ENCODE measurements around the gene STOM.

Gene STOM

DNA sequence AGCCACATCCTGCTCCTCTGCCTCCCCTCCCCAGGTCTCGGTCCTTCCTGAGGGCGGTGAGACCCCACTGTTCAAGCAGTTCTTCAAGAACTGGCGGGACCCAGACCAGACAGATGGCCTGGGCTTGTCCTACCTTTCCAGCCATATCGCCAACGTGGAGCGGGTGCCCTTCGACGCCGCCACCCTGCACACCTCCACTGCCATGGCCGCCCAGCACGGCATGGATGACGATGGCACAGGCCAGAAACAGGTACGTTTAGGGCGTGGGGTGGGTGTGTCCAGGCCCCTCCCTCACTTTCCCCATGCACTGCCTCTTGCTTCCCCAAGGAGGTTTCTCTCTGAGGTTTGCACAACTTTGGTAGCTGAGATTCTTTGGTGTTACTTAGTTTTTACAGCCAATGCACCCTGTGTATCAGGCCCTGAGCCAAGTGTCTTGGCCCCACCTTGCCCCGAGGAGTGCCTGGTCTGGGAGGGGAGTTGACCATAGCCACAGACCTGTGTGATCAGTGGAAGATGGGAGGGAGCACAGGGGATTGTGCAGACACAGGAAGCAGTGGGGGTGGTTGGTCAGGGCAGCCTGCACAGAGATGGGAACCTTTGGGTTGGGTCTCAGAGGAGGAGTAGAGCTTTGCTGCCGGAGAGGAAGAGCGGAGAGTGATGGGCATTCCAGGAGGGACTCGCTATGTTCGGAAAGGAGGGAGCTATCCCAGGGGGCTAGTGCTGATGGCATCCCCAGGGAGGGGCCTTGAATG, 51.2 kb downstream of the STOM start:
- DNase-seq: no peak

DNA sequence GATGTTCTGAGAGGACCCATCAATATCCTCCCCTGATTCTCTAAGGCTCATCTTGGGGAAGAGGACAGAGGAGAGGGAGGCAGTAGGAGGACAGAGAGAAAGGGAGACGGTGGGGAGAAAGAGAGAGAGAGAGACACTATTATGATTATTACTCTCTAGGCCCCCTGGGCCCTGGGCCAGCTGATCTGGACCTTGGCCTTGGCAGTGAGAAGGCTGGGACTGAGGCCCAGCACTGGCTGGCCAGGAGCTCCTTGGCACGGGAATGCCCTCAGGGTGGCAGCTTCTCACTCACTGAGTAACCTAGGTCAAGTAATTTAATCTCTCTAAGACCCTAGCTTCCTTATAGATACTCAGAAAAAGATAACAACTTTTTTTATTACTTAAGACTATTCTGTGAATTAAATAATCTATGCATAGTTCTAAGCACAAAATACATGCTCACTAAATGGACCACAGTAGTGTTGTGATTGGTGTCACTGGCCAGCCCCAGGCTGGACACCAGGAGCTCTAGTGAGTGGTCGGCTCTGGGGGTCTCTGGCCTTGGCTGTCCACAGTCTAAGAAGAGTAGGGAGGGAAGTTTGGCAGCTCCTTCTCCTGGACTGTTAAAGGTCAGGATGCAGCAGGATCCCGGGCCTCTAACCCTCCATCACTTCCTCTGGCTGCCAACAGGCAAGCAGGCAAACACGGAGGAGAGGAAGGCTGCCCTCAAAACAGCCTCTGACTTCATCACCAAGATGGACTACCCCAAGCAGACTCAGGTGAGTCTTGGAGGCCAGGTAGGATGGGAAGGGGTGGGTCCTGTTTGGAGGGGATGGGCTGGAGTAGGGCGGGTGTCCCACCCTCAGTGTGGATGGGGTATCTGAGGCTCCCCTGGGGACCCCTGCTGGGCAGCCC, 52.1 kb downstream of the STOM start:
- DNase-seq: no peak

DNA sequence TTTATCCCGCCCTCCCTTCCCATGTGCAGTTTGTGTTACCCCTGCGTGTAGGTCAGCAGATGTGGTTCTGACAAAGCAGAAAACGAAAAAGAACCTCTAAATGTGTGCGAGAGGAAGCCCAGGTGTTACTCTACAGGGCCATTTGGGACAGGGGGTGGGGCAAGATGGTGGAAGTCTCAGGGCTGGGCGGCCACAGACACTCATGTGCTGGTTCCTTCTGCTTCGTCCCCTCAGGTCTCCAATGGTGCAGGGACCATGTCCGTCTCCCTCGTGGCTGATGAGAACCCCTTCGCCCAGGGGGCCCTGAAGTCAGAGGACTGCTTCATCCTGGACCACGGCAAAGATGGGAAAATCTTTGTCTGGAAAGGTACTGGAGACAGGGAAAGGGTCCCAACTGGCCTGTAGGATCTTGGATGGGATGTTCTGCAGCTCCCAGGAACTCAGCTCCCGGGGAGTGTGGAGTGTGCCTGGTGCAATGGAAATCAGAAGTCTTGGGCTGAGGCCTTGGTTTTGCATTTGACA, 53.1 kb downstream of the STOM start:
- DNase-seq: no peak

DNA sequence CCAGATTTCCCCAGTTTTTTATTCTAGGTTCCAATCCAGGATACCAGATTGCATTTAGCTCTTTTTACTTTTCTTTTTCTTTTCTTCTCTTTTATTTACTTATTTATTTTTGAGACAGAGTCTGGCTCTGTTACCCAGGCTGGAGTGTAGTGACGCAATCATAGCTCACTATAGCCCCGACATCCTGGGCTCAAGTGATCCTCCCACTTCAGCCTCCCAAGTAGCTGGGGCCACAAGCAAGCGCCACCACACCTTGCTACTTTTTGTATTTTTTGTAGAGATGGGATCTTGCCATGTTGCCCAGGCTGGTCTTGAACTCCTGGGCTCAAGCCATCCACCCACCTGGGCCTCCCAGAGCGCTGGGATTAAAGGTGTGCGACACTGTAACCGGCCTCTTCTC, 53.7 kb downstream of the STOM start:
- DNase-seq: no peak

DNA sequence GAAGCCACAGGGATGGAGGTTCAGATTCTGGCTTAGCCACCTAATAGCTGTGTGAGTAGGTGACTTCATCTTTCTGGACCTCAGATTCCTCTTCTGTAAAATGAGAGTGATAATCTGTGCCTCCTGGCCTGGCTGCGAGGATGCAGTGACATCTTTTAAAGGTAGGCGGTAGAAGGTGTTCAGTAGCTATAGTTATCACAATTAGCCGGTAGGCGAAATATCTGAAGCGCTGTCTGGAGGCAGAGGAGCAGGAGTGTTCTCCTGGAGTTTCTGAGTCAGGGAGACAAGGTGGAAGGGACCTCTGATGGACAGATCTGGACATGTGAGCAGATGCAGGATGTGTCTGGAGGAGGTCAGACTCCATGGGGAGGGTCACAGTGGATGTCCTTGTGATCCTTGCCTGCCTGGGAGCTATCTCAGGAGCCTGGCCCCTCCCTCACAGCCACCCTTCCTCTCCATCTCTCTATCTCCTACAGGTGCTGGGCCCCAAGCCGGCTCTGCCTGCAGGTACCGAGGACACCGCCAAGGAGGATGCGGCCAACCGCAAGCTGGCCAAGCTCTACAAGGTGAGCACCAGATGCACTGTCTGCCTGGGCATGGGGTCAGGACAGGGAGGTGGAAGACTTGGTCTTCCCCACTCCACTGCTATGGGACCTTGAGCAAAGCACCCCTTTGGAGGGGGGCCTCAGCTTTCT, 56.4 kb downstream of the STOM start:
- no peak for DNase-seq

DNA sequence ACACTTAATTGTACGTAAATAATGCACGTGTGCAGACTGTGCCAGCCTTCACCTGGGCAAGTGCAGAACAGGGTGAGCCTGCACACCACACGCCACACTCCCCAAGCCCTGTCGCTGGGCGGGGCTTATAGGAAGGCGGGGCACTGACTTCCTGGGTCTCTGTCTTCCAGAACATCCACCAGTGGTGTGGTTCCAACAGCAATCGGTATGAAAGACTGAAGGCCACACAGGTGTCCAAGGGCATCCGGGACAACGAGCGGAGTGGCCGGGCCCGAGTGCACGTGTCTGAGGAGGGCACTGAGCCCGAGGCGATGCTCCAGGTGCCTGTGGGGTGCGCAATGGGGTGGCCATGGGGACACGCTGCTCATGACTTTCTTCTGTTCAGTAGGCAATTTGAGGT, 57.9 kb downstream of the STOM start:
- DNase-seq: no peak

DNA sequence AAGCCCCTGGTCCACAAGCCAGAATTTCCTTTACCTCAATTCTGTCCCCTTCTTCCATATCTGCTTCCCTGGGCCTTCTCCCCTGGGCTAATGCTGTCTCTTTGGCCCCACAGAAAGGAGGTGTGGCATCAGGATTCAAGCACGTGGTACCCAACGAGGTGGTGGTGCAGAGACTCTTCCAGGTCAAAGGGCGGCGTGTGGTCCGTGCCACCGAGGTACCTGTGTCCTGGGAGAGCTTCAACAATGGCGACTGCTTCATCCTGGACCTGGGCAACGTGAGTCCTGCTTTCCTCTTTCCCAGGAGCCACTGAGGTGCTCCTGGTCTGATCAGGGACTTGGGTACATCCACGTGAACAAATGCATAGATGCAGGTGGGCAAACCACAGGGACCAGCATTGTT, 59.5 kb downstream of the STOM start:
- no peak for DNase-seq

DNA sequence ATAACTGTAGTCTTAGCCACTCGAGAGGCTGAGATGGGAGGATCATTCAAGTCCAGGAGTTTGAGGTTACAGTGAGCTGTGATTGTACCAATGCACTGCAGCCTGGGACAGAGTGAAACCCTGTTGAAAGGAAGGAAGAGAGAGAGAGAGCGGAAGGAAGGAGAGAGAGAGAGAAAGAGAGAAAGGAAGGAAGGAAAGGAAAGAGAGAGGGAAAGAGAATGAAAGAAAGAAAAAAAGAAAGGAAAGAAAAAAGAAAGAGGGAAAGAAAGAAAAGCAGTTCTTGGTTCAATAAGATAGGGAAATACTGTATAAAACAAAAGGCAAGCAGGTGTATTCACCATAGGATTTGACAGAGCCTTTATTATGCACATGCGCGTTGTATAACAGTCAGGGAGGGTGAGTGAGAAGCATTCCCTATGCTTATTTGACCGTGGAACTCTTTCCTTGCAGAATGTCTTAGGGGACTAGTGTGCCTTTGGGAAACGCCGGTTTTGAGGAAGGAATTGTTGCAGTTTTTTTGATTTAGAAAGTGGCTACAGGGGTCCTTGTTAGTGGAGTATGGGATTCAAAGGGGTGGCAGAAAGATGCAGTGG, 60.1 kb downstream of the STOM start:
- DNase-seq: no peak

DNA sequence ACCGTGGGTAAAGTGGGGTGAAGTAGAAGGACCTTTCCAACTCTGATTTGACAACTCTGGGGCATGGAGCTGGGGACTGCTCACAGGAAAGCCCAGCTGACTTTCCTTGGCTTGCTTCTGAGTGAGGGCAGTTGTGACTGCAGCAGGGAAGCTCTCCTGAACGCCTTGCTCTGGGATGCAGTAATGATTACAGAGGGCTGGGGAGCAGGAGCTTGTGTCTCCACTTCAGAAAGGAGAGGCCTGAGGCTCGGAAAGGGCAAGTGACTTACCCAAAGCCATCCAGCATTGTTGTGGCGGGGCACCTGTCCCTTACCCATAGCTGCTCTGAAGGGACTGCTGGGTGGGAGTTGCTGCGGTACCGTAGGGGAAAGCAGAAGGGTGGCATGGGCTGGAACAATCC, 60.9 kb downstream of the STOM start:
- DNase-seq: no peak

DNA sequence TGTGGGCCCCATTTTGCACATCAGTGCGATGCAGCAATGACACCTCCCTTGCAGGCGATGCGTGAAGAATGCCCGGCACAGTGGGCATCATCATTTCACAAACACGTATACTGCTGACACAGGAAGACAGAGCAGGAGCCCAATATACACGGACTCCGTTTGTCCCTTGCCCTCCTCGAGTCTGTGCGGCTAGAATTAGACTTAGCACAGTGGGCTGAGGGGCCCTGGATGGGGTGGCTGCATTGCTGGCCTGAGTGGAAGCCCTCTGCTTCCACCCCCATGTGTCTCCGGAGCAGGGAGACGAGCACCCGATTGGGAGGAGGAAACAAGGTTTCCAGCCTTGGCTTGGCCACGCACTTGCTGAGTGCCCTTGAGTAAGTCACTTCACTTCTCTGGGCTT, 61.3 kb downstream of the STOM start:
- no peak for DNase-seq

DNA sequence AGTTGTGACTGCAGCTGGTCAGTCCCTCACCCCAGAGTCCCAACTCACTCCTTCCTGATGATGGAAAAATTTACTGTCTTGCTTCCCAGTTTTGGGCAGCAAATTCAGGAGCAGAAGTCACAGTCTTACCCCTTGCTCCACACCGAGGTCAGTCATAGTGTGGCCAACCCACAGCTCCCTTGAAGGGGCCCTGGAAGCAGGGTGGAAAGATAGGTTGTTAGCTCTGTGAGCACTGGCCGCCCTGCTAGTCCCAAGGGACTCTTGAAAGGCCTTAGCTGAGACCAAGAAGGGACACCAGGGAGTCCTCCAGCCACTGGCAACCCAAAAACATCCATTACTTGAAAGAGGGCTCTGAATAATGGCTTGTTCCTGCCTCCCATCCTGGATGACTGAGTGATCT, 62.1 kb downstream of the STOM start:
- no peak for DNase-seq

DNA sequence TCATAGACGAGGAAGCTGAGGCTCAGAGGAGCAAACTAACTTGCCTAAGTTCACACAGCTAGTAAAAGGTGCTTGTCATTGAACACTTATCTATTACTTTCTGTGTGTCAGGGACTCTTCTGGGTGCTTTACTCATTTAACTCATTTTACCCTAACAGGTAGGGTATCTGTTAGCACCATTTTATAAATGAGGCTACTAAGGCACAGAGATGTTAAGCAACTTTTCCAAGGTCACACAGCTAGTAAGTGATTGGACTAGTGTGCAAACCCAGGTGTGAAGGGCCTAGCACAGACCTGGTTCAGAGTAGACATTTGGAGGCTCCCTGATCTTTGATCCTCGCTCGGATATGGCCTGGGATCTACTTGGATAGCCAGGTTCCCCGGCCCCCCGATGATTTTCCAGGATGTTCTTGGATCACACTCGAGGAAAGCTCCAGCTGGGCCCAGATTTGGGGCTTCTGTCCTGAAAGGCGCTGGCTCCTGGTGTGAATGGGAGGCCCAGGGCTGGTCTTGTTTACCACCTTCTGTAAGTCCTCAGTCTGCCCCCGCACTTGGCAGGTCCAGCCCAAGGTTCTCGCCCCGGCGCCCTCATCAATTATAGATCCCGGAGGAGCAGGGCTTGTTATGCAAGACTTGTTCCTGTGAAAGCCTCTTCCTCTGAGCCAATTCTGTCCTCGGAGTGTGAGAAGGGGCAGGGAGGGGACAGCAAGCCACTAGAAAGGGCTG, 64.6 kb downstream of the STOM start:
- no peak for DNase-seq

DNA sequence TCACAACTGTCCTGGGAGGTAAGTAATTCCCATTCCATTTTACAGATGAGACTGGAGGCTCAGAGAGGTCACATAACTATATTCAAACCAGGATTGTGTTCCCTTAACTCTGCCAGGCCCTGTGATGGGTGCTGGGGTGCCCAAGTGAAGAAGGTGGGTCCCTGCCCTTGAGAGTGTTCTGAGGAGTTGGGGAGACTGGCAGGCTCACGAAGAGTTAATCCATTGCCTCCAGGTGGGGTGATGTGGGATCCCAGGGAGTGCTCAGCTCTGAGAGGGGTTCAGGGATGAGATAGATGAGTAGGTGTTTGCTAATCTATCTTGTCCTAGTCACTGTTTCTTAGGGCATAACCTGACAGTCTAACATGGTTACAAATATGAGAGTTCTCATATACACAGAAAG, 65.3 kb downstream of the STOM start:
- no peak for DNase-seq

DNA sequence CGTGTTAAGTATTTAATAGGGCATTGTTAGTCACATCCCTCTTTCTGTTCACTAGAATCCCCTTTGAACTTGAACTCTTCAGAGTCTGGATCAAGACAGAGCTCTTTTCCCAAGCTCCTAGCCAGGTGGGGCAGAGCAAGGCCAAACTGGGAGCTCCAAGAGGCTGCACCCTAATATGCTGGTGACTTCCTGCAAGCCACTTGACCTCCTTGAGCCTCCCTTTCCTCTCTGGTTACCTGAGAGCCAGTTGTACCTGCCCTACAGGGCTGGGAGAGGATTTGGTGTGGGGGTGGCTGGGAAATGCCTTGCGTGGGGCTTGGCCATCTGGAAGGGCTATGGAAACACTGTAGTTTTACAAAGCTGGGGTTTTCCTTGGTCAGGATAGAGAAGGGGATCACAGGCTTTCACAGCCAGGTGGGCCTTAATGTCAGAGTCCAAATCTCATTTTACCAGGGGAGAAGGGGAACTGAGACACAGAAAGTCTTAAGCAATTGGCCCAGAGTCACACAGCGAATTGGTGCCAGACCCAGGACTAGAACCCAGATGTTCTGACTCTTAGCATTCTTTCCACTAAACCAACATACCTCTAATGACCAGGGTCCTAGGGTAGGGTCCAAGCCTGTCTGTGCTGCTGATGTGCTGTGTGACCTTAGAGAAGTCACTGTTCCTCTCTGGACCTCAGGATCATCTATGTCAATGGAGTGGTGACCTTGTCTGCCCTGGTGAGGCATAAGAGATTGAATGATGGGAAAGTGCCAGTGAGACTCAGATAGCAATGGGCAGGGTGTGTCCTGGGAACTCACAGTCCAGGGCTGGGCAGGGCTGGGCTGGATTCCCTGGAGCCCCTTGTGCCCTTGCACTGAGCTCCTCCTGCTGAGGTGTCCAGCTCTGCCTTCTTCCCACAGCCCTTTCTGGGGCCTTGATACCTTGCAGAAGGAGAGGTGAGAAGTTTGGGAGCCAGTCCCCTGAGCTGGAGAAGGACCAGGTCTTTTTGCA, 66.3 kb downstream of the STOM start:
- no peak for DNase-seq

DNA sequence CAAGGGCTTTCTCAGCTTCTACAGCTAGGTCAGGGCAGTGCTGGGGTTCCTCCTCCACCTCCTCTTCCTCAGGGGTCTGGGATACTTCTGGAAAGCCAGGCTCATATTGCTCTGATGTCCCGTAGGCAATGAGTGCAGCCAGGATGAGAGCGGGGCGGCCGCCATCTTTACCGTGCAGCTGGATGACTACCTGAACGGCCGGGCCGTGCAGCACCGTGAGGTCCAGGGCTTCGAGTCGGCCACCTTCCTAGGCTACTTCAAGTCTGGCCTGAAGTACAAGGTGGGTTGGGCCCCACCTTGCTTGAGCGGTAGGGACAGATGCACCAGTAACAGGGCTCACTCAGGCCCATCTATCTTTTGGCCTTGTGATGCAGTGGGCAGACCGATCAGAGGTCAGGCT, 67.3 kb downstream of the STOM start:
- DNase-seq: no peak

DNA sequence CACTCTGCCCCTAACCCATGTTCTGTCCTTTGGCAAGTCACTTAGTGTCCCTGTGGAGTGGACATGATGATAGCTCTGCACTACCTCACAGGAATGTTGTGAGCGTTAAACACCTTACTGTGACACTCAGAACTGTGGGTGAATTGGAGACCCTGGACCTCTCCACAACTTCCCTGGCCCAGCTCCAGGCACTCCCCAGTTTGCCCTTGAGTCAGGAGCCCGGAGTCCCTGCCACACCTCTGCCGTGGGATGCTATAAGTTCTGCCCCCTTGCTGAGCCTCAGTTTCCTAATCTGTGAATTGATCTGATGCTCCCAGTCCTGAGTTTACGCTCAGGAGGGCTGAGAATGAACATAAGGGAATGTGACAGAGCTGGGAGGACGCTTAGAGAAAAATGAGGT, 67.7 kb downstream of the STOM start:
- DNase-seq: no peak

DNA sequence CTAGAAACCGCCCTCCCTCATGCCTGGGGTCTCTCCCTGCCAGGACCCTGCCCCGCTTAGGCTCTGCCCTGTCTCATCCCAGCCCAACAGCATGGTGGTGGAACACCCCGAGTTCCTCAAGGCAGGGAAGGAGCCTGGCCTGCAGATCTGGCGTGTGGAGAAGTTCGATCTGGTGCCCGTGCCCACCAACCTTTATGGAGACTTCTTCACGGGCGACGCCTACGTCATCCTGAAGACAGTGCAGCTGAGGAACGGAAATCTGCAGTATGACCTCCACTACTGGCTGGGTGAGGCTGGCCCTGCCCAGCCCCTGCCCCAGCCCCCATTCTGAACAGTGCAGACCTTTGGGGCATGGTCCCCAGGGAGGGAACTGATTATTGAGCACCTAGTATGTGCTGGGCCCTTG, 68.2 kb downstream of the STOM start:
- DNase-seq: no peak

DNA sequence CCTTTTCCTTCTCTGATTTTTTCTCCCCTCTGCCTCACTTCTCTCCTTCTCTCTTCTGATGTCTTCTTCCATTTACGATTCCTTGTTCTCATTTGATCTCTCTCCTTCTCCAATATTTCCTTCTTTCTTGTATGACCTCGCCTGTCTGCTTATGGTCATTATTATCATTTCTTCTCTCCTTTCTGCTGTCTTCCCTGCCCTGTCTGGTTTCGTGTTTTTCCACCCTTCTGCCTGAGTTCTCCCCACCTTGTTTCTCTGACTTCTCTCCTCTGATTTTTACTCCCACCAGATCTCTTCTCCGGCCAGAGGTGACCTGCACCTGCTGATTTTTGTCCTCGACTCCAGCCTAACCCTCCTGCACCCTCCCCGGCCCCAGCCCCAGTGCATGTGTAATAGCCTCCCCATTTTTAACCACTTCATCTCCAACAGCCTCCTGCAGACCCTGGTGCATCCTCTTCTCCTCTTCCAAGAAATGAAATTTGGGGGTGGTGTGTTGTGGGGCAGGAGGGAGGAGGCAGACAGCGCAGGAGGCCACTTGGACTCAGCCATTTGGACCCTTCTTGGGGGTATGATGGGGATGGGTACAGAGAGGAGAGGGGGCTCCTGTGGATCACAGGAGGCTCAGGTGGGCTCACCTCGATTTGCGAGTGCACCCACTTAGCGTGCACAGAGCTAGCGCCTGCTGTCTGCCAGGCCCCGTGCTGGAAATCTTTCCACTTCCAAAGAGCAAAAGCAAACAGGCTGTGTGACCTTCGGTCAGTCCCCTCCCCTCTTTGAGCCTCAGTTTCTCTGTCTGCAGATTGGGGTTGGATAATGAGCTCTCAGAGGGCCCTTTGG, 69.5 kb downstream of the STOM start:
- no peak for DNase-seq

DNA sequence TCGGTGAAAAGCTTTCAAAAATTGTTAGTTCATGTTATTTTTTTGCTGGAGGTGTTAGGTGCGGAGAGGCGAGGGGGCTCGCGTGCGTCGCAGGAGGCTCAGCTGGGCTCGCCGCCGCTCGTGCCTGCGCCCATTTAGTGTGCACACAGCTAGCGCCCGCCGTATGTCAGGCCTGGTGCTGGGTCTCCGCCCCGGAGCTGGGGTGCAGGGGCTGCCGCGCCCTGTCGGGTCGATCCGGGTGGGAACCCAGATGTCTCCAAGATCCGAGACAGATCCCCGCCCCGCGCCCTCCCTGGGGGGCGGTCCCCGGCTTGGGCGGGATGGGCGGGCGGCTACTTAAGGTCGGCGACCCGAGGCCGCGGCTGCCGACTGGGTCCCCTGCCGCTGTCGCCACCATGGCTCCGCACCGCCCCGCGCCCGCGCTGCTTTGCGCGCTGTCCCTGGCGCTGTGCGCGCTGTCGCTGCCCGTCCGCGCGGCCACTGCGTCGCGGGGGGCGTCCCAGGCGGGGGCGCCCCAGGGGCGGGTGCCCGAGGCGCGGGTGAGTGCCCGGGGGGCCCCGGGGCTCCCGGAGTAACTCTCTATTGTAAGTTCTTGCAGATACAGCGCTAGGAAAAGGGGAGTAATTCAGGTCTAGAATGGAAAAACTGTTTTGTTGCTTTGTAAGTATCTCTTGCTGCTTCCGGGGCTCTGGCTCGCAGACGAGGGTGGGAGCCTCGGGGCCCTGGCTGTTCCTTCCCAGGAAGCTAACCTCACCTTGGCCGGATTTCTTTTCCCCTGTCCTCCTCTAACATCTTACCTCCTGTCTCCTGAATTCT, 70.4 kb downstream of the STOM start:
- DNase-seq: no peak
